ENCODE measurements around the gene MLH1.

Gene MLH1

GRCh38 chr3:36988356-36988755 is 5.0 kb upstream of the MLH1 start:
- no peak for DNase-seq

- no peak for DNase-seq
These were observed 4.3 kb upstream of the MLH1 start for GRCh38 chr3:36989005-36989404.

GRCh38 chr3:36989568-36989967 is 3.8 kb upstream of the MLH1 start:
- DNase-seq: no peak

- peak; percentile 42 for DNase-seq
These were observed 2.2 kb upstream of the MLH1 start for GRCh38 chr3:36991147-36991546.

GRCh38 chr3:36991923-36992805 is 1.2 kb upstream of the MLH1 start:
- peak; percentile 25 for DNase-seq

- peak; percentile 98 for DNase-seq
These were observed 452 bp upstream of the MLH1 start, which contains the start of gene EPM2AIP1 for GRCh38 chr3:36992806-36993325. TSS of gene EPM2AIP1 (minus strand) at chr3:36993131. CDS start at chr3:36993077, 54 bp downstream.

DNA sequence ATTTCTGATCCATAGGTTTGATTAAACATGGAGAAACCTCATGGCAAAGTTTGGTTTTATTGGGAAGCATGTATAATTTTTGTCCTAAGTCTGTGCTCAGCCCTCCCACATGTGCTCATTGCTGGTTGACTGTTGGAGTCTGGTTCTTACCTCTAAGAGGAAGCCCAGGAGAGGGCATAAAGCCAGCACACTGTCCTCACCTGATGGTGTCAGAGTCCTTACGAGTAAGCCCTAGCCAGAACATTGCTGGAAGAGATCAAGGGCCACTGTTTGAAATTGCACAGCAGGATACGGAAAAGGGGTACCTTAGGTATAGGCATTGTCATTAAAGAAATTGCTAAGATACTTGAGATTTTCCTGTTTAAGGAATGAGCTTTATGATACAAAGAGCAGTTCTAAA is 21.3 kb downstream of the MLH1 start:
- no peak for DNase-seq

DNA sequence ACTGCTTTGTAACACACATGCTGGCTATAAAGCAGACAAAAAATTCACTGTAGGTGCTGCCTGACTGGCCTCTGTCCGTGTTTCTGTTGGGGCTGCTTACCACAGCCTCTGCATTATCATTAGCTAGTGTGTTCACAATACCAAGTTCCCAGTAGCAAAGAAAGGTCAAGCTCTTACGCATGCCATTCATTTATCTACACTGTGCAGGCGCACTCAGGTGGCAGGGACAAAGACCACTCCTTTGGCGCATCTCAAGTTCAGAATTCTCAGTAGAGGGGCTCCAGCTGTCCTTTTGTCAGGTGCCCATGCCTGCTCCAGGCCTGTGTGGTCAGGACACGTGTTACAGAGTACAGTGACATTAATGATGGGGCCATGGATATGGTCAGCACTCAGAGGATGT is 22.3 kb downstream of the MLH1 start:
- DNase-seq: no peak

DNA sequence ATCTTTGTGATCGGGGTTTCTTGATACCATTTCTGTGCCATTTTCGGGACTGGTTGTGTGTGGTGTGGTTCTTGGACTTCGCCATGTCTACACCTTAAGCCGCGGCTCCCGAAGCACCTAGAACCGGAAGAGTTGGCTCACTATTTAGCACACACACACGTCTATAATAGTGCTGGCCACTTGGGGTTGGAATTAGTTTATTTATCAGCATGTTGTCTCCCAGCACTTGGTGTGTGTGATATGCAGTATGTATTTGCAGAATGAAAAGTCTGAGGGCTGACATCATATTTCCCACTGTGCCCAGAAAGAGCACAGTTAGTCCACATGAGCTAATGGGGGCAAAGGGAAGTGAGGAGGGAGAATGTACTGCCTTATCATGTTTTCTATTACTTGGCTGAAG is 23.6 kb downstream of the MLH1 start:
- DNase-seq: no peak

DNA sequence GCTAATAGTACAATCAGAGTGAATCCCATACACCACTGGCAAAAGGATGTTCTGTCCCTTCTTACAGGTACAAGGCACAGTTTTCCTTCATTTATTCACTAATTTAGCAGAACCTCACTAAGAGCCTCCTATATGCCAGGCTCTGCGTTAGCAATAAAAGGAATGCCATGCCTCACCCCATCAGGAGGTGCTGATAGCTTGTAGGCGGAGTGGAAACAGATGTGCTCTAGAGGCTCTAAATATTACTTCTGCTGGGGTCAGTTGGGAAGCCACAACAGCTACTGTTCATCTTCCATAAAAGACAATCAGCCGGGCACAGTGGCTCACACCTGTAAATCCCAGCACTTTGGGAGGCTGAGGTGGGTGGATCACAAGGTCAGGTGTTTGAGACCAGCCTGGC is 24.4 kb downstream of the MLH1 start:
- no peak for DNase-seq

GRCh38 chr3:37024092-37024491 is 30.8 kb downstream of the MLH1 start:
- DNase-seq: no peak

- DNase-seq: no peak
These were observed 31.6 kb downstream of the MLH1 start for GRCh38 chr3:37024820-37025405.

GRCh38 chr3:37025561-37026335 is 32.4 kb downstream of the MLH1 start:
- DNase-seq: no peak

- DNase-seq: no peak
These were observed 33.5 kb downstream of the MLH1 start for GRCh38 chr3:37026851-37027250.

GRCh38 chr3:37028329-37028728 is 35.0 kb downstream of the MLH1 start:
- no peak for DNase-seq

DNA sequence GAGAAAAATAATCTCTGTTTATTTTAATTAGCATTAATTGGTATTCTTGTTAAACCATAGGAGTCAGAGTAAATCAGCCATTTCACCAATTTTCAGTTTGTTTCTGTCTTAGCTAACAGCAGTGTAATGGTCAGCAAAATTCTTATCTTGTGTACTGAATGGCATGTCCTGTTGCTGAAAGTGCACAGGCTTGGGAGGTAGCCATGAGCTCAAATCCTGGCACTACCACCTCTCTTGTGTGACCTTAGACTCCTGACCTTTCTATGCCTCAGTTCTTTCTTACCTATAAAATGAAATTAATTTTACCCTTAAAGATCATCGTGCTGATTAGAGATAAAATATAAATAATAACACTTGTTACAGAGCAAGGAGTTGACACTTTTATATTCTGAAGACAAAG is 35.8 kb downstream of the MLH1 start:
- DNase-seq: no peak

GRCh38 chr3:37029516-37030163 is 36.3 kb downstream of the MLH1 start:
- no peak for DNase-seq

DNA sequence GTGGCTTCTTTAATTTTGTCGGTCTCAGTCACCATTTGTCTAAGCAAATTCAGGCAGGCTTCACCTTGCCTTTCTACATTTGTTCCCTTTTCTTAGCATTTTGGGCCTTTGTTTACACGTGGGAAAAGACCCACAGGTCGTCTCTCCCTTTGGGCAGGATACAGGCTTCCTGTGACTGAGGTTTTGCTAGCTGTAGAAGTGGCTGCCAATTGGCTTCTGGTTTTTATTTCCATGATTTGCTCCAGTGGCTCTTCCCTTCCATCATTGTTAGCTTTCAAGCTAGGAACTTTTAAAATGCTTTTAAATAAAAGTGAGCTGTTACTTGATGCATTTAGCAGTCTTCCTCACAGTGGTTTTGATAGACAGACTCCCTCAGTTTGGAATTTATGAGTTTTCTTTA is 37.3 kb downstream of the MLH1 start:
- no peak for DNase-seq

GRCh38 chr3:37031096-37031682 is 37.9 kb downstream of the MLH1 start:
- DNase-seq: no peak

- DNase-seq: no peak
These were observed 39.6 kb downstream of the MLH1 start for GRCh38 chr3:37032961-37033360.

DNA sequence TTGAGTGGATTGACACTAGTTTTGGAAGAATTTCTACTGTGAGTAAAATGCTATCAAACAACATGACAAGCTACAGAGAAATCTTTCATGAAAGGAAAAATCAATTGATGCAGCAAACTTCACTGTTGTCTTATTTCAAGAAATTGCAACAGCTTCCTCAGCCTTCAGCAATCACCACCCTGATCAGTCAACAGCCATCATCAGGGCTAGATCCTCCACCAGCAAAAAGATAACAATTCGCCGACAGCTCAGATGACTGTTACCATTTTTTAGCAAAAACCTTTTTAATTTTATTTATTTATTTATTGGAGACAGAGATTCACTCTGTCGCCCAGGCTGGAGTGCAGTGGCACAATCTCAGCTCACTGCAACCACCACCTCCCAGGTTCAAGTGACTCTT is 44.0 kb downstream of the MLH1 start:
- DNase-seq: no peak

DNA sequence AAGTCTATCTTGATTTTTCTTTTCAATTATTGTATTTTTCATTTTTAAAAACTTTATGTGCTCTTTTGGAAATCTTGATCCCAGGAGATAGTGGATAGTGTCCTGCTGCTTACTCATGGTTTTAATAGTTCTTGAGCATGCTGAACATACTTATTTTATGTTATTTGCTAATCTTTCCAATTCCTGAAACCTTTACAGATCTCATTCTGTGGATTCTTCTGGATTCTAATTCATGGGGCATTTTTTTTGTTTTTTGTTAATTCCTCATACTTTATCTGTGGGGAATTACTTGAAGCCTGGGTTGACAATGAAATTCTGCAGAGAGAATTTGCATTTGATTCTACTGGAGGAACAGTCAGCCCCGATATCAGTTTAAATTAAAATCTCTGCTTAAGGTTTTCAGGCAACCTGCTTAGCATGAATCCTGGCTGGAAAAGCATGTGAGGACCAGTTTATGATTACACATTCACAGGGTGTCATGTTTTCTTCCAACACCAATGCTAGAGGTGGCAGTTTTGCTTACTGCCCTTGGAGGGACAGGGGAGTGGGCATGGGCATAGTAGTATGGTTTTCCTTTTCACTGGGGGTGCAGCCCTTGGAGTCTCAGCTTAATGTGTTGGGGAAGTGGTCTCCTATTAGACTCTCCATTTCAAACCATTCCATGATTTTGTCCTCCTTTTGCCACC is 46.0 kb downstream of the MLH1 start:
- no peak for DNase-seq

All from stimulated activated CD4-positive, alpha-beta T cell treated with anti-CD3 and anti-CD28 coated beads, Interleukin-15, amount 100 ng/mL, for 24 hours (primary cell).